Measurements from ENCODE around the gene LOXL1.

Gene LOXL1

DNA sequence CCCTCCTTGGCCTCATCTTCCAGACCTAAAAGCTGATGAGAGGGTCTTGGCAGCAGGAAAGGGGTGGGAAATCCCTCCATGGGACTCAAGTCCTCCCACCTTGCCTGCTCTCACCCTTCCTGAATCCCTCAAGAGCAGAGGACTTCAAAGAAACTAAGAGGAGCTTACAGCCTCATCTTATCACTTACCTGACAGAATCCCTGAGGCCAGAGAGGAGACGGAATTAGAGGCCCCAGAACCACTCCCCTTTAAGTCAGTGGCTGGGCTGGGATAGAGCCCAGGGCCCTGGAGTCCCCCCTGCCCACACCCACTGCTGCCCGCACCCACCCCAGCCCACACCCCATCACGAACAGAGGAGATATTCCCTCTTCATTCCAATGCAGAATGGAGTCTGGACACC lies 15.2 kb downstream of the LOXL1 start:
- DNase-seq: no peak

DNA sequence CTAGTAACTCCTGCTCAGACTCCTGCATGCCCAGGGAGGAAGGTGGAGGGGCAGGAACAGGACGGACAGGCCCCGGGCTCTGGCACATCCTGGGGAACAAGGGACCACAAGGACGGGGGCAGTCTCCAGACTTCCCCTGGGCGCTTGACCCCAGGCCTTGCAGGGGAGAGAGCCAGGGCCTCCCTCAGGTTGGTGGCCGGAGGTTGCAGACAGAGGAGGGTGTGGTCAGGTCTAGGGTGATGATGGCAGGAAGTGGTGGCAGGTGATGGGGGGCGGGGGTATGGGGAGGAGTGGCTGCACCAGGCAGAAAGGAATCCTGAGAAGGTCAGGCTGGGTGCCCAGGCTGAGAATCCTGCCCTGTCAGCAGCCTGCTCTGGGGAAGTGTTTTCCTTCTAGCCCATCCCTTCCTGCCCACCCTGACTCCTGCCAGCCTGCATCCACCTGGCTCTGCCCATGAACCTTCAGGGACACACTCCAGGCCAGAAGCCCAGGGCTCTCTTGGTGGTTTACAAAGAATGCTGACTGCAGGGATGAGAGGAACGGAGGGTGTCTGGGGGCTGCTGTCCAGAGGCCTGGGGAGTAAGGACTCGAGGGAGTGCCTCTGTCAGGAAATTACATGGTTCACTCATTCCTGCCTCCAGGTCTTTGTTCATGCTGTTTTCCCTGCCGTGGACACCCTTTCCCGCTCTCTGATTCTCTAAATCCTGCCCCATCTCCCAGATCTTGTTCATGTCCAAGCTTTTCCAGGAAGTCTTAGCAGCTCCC lies 15.8 kb downstream of the LOXL1 start:
- no peak for DNase-seq

- DNase-seq: no peak
Measured at GRCh38 chr15:73942751-73943270, 16.5 kb downstream of the LOXL1 start.

DNA sequence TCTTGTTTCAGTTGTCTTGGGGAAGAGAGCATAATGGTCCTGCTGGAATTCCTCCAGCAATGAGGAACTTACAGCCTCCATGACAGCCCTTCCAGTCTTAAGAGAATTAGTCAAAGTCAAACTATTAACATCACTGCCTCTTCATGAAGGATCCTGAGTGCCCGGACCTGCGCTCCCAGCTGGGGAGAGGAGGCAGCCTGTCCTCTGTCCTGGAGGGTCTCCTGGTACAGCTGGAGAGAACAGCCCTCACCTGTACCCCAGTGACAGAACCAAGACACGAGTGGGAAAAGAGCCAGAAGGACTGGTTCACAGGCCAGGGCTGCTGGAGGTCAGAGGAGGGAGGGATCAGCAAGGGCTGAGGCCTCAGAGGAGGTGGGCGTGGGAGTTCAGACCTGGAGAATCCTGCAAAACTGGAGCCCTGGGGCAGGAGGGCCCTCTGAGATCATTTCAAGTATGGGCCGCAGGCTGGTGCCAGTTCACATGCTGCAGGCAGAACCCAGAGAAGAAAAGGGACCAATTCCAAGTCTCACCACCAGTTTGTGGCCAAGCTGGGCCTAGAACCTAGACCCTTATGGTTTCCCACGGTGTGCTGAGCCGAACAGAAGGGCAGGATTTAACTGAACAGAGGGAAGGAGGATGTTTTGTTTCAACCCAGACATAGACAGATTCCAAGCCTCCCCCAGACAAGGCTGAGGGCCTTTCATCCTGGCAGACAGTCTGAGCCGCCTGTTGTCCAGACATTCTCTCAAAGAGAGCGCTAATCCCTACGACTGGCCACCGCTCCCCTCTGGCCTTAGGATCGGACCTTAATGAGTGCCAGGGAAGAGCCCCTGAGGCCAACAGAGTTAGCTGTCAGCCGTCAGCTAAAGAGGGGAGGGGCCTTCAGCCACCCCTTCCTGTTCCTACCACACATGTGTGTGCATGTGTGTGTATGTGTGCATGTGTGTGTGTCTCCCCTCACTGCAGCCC lies 18.2 kb downstream of the LOXL1 start:
- DNase-seq: no peak

DNA sequence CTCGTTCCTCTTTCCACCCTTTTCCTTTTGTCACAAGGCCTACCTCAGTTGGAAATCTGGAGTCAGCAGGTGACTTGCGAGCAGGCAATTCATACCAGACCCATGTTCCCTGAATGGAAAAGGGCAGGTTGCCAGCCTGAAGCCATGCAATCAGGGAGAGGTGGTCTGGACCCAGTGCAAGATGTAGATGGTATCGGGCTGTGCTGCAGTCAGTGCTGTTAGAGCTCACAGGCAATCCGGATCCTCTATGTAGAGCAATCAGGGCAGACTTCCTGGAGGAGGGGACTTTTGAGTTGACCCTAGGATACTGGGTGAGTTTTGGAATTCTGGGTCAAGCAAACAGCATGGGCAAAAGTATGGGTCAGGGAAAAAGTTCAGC lies 18.9 kb downstream of the LOXL1 start:
- DNase-seq: no peak

DNA sequence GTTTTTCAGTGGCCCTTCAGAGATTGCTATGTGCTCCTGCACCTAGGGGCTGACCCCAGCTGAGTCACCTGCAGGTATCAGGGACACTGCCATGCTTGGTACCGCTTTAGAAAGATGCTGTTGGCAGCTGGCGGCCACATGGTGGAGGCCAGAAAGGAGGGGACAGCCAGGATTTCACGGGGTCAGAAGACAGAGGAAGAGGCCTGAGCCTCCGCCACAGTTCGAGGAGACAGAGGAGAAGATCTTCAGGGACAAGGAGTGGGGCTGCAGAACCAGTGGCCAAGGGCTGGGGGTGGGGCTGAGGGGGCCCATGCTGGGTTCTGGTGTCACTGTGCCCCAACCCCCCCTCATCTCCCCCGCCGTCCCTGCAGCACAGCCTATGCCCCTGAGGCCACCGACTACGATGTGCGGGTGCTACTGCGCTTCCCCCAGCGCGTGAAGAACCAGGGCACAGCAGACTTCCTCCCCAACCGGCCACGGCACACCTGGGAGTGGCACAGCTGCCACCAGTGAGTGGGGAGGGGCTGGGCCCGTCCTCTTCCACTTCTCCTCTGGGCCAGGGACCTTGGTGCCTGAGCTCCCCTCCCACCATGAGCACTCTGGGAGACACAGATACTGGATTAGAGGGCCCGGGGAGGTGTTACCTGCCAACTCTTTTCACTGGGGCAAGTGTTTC lies 19.9 kb downstream of the LOXL1 start:
- no peak for DNase-seq

GRCh38 chr15:73946795-73947370 lies 20.6 kb downstream of the LOXL1 start:
- no peak for DNase-seq

DNA sequence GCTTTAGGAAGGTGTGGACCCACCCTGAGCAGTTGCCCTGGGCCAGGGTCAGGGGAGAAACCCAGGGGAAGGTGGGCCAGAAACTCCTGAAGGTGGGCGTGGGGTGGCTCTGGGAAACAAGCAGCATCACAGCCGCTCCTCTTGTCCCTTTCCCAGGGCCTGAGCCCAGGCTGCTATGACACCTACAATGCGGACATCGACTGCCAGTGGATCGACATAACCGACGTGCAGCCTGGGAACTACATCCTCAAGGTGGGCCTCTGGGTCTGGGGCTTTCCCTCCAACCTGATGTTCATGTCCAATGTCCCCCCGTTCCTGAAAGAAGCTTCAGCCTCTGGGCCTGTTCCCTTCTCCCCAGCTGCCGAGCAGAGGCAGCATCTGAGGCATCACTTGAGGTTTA lies 21.4 kb downstream of the LOXL1 start:
- no peak for DNase-seq

- no peak for DNase-seq
Measured at GRCh38 chr15:73948396-73948795, 22.1 kb downstream of the LOXL1 start.

- no peak for DNase-seq
Measured at GRCh38 chr15:73948982-73949381, 22.7 kb downstream of the LOXL1 start.

GRCh38 chr15:73949496-73949895 lies 23.2 kb downstream of the LOXL1 start:
- no peak for DNase-seq

- DNase-seq: no peak
Measured at GRCh38 chr15:73950479-73950830, 24.2 kb downstream of the LOXL1 start.

- DNase-seq: peak; percentile 85
Measured at GRCh38 chr15:73950831-73951561, 24.7 kb downstream of the LOXL1 start.

DNA sequence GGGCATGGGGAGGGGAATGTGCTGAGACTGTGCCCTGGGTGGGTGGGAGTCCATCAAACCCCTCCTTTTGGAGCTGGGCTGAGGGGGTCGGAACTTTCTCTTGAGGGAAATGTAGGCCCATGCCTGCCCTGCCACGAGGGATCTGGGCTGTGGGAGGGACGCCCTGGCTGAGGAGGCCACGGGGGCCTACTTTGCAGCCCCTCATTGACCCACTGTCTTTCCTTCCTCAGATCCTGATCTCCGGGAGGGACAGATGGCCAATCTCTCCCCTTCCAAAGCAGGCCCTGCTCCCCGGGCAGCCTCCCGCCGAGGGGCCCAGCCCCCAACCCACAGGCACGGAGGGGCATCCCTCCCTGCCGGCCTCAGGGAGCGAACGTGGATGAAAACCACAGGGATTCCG lies 25.3 kb downstream of the LOXL1 start:
- no peak for DNase-seq

DNA sequence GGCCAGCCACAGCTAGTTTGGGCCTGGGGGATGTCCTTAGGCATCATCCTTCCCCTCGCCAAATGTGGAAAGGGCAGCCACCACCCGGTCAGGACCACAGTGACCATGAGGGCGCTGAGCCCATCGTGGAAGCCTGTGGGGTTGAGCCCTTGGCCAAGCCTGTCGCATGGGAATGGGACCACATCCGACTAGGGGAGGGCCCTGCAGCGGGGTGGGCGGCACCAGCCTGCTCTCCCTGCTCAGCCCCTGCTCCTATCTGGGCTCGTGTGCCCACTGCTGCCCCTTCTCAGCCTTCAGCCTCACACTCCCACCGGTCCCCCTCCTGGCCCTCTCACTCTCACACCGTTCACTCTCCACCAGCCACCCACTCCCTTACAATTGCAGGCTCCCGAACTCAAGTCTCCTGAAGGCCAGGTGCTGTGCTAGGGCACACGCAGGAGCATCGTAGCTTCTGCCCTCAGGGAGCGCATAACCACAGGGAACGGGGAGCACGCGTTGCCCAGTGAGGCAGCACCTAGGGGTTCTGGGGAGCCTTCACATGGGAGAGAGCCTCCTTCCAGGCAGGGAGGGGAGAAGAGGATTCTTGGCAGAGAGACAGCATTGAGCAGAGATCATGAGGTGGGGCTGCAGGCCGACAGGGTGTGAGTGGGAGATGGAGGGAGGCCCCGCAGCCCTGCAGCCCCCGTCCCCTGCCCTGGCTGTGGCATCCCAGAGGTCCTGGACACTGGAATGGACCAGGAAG lies 26.1 kb downstream of the LOXL1 start:
- no peak for DNase-seq

- no peak for DNase-seq
Measured at GRCh38 chr15:73952913-73953750, 26.9 kb downstream of the LOXL1 start.

DNA sequence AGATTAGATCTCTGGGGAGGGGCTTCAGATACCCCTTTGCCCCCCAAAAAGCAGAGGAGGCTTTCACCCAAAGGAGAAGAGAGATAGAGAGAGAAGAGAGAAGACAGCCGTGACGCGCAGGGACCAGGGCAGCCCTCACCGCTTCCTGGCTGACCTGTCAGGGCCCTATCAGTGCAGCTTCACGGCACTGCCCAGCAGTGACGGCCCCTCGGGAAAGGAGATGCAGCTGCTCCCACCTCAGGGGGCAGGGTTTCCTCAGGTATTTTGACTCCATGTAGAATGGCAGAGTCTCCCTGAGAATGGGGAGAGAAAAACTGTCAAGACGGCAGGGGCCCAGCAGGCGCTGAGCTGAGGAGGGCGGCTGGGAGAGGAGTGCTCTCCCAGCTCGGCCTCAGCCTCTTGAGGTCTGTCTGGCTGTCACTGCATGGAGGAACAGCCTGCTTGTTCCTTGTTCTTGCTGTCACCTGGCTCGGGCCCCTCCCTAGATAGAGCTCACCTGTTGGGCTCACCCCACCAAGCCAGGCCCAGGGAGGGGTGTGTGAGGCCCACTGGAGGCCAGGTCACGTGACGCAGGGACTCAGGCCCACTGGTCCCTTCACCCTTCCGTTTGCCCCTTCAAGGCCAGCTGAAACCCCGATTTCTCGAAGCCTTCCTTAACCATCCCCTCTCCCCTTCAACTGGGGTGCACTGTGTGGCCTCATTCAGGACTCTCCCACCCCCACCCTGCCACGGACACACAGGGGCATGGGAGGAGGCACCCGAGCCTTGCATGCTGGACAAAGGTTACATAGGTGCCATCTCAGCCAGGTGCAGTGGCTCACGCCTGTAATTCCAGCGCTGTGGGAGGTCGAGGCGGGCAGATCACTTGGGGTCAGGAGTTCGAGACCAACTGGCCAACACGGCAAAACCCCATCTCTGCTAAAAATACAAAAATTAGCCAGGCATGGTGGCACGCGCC lies 28.2 kb downstream of the LOXL1 start:
- DNase-seq: no peak

GRCh38 chr15:73955326-73955725 lies 29.1 kb downstream of the LOXL1 start:
- DNase-seq: no peak

Measured in NCI-H1694 treated with DMSO at 0.1 percent for 48 hours (cell line).